GM18867 (cell line): ENCODE data around the gene TBCD.
"Not testable (repeated sequence)": the region's sequence is repeated elsewhere in the genome, so short reads cannot be mapped to it uniquely, and the experiment has no call there.

Experiments
- ATAC-seq: cut with Tn5 transposase; IDR thresholded peaks from one replicate; pipeline ENCODE4 v1.9.1; 2021; ENCODE audit warnings: mild to moderate bottlenecking, moderate library complexity; ENCODE audit not compliant: unreplicated experiment

The TBCD gene

GRCh38 chr17:82948081-82948511, 196.2 kb downstream of the TBCD start:
- no peak for ATAC-seq

DNA sequence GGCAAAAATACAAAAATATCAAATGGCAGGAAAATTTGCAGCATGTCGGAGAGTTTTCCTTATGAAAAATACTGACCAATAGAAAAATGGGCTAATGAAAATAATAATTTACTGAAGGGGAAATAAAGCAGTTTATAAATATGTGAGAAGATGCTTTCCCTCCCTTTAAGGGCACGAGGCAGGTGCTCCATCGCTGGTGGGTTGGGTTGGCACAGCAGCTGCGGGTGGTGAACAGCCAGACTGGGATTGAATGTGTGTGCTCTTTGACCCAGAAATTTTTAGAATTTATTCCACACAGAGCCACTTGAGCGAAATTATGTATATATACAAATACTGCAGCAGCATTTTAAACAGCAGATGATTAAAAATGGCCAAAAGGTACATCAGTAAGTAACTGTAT, 197.1 kb downstream of the TBCD start:
- no peak for ATAC-seq

DNA sequence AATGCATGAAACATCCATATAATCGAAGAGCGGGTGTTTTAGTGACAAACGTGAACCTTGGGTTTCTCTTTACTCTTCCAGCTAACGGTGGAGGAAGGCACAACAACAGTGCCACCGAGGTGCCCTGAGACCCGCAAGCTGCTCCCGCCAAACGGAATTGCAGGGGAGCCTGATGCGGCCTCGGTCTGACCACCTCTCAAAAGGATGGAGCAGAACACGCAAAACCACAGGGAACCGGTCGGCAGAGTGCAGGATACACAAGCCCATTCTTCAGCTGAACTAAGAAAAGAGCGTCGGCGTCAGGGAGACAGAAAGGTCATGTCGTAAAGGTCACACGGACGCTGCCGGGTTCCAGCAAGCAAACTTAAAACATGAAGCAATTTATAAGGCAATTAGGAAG, 197.5 kb downstream of the TBCD start:
- ATAC-seq = no peak

DNA sequence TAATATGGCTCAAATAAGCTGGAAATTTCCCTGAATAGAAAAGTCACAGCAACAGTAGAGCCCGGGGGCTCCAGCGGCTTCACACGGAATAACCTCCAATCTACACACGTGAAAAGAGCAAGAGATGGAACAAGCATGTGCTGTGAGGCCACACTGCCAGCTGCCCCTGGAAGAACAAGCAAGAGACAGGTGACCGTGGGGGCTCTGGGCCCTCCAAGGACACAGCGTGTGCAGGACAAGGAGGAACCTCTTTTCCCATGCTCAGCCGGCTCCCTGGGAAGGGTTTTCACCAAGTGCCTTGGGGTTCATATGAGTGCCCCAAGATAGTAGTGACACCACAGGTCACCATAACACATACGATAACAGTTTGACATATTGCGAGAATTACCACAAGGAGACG, 198.1 kb downstream of the TBCD start:
- ATAC-seq = no peak

- no peak for ATAC-seq
These were observed 198.7 kb downstream of the TBCD start for GRCh38 chr17:82950525-82951102.

DNA sequence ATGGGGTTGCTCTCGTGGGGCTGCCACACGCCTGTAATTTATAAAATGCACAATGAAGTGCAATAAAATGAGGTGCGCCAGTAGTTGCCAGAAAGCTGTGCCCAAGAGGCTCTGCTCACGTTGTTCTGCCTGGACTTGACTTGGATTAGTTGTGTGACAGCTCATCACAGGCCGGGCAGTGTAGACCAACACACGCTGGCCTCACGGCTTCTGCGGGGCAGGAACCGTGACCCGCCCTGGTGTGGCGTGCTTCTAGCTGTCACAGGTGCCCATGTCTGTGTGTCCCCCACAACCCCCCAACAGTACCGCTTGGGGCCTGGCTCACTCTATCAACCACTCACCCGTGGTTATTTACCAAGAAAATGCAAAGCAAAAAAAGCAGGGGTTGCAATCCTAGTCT, 200.2 kb downstream of the TBCD start:
- ATAC-seq = no peak

GRCh38 chr17:82955106-82955505, 203.2 kb downstream of the TBCD start:
- ATAC-seq = not testable (repeated sequence)

DNA sequence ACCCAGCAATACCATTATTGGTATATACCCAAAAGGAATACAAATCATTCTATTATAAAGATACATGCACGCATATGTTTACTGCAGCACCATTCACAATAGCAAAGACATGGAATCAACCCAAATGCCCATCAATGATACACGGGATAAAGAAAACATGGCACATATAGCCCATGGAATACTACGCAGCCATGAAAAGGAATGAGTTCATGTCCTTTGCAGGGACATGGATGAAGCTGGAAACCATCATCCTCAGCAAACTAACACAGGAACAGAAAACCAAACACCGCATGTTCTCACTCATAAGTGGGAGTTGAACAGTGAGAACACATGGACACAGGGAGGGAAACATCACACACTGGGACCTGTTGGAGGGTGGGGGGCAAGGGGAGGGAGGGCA, 203.8 kb downstream of the TBCD start:
- ATAC-seq = not testable (repeated sequence)

- no peak for ATAC-seq
These were observed 204.4 kb downstream of the TBCD start for GRCh38 chr17:82956146-82956725.

DNA sequence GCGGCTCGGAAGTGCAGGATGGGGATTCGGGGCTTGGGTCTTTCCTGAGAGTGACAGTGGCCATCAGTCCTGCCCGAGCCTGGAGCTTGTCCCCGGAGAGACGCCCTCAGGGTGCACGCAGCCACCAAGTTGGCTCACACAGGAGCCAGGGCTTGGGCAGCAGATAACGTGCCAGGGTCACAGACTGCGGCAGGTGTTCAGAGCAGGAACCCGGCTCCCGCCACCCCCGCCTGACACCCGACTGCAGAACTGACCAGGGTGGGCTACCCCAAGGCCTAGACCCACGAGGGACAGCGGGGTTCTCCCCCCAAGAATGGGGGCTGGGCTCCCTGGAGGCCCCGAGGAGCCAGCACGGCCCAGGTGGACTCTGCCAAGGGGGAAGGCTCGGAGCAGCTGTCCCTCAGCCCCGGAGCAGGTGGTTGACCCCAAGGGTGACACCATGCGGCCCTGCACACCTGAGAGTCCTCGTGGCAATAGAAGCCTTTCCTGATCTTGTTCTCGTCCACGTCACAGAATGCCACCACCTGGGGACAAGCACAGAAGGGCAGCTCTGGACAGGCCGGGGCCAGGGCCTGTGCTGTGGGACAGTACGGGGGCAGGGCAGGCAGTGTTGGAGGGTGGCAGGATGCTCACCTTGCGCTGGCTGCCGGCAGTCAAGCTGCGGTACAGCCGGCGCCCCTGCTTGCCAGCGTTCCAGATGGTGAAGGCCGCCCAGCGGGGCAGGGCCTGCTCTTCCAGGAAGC, 205.0 kb downstream of the TBCD start:
- no peak for ATAC-seq

DNA sequence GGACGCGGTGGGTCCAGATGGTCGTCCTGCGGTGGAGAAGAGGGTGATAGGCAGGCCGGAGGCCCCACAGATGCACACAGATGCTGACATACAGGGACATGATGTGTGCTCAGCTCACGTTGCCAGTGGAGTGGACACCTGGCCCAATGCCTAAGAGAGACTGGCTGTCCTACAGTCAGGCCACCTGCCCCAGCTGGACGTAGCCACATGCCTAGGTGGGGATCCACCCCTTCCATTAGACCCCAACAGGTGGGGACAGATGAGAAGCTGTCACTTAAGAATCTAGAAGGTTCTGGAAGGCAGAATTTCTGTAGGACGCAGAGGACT, 205.6 kb downstream of the TBCD start:
- no peak for ATAC-seq

DNA sequence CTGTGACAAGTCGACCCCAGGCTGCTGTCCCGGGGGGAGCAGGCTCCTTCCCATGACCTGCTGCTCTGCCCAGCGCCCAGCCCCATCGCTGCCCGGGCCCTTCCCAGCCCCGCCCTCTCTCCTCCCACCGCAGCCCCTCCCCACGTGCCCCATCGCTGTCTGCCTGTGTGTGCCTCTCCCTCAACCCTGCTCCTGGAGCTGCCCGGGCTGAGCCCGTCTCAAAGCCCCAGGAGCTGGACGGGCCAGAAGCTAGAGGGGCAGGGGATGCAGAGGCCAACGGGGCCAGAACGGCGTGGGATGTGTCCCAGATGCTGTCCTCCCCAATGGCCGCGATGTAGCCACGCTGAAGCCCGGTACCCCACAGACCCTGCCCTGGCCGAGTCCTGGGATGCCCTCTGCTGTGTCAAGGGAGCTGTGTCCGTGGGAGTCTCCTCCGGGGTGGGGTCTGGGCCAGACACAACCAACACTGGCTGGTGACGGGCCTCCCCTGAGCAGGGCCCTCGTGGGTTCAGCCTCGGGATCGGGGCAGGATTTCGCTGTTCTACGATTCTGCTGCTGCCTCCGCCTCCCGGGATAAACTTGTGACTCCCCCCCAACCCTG, 206.2 kb downstream of the TBCD start:
- ATAC-seq = no peak

DNA sequence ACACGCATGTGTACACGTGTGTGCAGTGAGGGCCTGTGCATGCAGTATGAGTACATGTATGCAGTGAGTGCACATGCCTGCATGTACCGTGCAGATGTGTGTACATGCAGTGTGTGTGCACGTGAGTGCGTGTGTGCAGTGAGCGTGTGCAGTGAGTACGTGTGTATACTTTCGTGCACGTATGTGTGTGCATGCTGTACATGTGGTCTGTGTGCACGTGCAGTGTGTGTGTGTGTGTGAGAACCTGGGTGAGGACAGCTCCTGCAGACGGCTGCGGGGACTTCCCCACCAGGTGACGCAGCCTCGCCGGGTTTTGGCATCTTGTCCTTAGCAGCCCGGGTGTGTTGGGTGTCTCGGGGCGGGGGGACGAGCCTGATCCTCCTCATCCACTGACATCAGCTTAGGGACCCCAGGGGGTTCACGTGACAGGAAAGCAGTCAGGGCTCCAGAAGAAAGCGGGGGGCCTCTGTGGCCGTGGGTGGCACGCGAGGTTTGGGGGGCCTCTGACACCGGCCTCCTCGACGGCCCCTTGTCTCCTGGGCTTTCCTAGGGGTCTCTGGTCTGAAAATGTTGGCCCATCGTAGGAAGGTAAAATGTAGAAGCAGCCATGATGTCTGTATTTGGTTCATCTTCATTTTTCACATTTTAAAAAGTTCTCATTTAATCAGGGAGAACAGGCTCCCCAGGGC, 207.5 kb downstream of the TBCD start:
- ATAC-seq = no peak

DNA sequence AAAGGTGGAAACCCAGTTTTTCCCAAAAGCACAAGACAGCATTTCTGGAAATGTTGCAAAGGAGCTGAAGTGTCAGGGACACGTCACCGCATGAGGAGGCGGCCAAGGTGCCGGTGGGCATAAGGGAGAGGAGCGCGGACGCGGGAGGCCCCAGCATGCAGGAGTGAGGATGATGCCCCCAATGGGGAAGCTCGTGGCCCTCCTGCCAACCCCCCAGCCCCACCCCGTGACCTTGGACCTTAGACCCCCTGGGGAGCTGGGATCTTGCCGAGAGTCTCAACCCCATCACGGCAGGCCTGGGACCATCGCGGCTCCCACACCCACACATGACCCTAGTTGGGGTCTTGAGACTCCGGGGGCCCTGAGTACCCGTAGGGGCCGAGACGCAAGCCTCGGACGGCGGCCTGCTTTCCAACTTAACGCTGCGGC, 208.1 kb downstream of the TBCD start:
- no peak for ATAC-seq

- no peak for ATAC-seq
These were observed 208.8 kb downstream of the TBCD start for GRCh38 chr17:82960419-82961271.

DNA sequence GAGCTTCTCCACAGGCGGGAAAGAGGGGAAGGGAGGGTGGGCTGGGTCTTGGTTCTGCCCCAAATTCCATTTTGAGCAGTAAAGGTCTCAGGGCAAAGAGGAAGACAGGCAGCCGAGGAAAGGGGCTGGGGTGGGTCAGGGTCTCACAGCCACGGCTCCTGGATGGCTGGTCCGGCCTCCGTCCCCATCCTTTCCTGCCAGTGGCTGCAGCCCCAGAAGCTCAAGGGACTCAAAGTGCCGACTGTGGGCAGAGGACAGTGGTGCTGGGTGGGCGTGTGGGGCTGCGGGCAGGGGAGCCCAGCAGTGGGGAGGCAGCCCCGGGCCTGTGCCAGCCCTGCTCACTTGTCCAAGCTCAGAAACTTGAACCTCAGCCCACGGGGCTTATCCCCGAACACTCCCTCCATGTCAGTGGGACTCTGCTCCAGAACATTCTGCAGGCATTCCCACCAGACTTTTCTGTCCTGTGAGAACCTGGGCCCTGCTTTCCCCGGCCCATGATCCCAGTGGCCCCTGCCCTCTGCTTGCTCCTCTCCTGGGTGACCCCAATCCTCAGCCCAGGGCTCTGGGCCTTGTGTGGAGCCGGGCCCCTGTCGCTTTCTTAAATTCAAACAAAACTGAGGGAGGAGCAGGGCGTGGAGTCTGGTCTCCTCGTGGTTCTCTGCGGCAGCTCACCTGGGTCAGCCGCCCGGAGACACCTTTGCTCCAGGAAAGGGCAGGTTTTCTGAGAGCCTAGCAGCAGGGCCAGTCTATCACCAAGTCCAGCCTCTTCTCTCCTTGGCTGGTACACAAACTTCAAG, 209.7 kb downstream of the TBCD start:
- no peak for ATAC-seq

GRCh38 chr17:82962163-82962720, 210.4 kb downstream of the TBCD start:
- no peak for ATAC-seq

DNA sequence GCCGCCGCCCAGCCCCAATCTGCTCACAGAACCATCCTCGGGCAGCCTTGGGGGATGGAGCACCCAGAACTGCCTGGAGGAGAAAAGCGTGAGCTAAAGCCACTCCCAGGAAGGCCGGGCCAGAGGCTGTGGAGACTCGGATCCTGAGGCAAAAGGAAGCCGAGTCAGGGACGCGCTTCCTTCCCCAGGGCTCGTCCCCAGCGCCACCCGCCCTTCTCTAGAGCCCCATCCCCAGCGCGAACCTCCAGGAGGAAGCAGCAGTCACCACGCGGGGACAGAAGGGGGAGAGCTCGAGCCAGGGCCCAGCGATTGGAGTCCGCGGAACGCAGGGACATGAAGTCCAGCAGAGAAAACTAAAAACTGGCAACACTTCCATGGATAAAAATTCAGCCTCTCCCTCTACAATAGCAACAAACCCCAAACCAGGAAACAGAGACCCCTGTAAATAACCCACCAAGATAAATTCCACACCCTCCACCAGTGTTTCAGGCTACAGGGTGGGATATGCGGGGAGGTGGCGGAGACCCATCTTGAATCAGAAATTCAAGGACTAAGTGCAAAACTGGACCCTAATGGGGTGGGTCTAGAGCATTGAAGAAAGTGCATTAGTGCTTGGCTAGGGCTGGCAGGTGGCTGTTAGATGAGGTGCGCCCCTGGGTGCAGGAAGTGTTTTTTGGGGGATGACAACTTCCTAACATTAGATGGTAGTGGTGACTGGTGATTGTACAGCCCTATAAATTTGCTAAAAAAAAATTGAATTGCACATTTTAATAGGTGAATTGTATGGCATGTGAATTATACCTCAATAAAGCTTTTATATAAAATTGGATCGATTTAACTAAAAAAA, 211.5 kb downstream of the TBCD start:
- ATAC-seq = no peak

DNA sequence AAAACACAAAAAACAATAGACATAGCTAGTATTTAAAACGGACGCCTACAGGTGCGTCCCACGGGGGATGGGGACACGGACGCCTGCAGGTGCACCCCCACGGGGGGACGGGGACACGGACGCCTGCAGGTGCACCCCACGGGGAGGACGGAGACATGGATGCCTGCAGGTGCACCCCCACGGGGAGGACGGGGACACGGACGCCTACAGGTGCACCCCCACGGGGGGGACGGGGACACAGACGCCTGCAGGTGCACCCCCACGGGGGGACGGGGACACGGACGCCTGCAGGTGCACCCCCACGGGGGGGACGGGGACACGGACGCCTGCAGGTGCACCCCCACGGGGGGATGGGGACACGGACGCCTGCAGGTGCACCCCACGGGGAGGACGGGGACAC, 212.6 kb downstream of the TBCD start:
- ATAC-seq = not testable (repeated sequence)
